ENCODE results near the gene TWSG1.
"Not testable (repeated sequence)": the region's sequence is repeated elsewhere in the genome, so short reads cannot be mapped to it uniquely, and the experiment has no call there.

TWSG1 gene

DNA sequence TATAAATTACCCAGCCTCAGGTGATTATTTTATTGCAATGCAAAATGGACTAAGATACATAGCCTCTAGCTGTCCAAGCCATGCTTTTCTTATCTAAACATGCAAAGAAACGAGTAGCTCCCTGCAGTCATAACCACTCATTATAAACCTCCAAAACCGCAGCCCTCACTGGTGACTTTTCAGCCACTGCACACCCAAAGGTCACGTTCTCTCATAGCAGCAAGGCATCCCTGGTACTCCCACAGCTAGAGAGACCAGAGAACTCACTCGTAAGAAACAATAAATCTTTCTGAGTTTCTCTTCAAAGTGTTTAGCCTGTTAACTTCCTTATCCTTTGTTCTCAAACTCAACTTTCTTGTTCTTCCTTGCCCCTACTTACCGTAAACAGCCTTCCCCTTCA, 112.3 kb downstream of the TWSG1 start:
- DNase-seq (ENCODE audit: insufficient read length, low spot score): no peak
- no peak for FAIRE-seq

DNA sequence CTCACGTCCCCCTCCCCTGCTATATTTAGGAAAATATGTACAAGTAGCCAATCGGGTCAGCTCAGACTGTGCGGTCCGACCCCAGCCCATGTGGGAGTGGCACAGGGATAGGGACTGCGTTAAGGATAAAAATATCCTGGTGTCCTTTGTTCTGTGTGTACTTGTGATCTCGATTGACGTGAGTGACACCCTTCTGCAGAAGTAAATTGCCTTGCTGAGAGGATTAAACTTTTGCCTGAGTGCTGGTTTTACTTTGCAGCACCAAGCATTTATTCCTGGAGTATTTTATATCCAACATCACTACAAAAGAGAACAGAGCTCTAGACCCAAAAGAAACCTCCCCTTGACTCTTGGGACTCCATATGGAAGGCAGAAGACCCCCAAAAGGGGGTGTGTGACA, 112.8 kb downstream of the TWSG1 start:
- DNase-seq (ENCODE audit: insufficient read length, low spot score) (no peak), FAIRE-seq (no peak)

GRCh38 chr18:9449600-9450414, 115.2 kb downstream of the TWSG1 start:
- FAIRE-seq: no peak
- no peak for DNase-seq (ENCODE audit: insufficient read length, low spot score)

DNA sequence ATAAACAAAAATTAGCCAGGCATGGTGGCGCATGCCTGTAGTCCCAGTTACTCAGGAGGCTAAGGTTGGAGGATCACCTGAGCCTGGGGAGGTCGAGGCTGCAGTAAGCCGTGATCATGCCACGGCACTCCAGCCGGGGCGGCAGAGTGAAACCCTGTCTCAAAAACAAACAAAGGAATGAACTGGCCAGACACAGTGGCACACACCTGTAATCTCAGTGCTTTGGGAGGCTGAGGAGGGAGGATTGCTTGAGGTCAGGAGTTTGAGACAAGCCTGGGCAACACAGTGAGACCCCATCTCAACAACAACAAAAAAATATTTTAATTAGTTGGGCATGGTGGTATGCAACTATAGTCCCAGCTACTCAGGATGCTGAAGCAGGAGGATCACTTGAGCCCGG, 116.3 kb downstream of the TWSG1 start:
- not testable (repeated sequence) for FAIRE-seq

More for the DNA sequence above, 116.3 kb downstream of the TWSG1 start:
- DNase-seq (ENCODE audit: insufficient read length, low spot score): not testable (repeated sequence)
